Breast epithelium (tissue), 3 donors: ENCODE data around the gene ARHGEF4.

Experiments used
- CTCF ChIP-seq, 3 donors: fragments of 450-650 bp; IDR thresholded peaks; one replicate each; pipeline ENCODE4 v1.5.1; 2016 to 2017; ENCODE audit warnings: antibody characterized with exemption in 3 of 3, mild to moderate bottlenecking in 3 of 3, moderate library complexity in 3 of 3
- POLR2A ChIP-seq: fragments of 450-650 bp; IDR thresholded peaks from one replicate; pipeline ENCODE4 v1.6.1; 2016; ENCODE audit warnings: antibody characterized with exemption, mild to moderate bottlenecking, moderate library complexity

GRCh38 chr2:131052741-131053263, 216.1 kb downstream of the ARHGEF4 start:
- TF ChIP-seq CTCF (IDR thresholded peaks at IDR 0.05) (no peak), POLR2A (no peak)
